ENCODE measurements around the gene UVSSA. TPM values are rescaled to one million over a fixed set of nuclear protein-coding genes. Genes with fewer than 3 reads are reported as not detected.

Gene UVSSA
- total RNA-seq, 6 experiments from 2014 or later = 7.7 to 9.0 (median 8.7) TPM

DNA sequence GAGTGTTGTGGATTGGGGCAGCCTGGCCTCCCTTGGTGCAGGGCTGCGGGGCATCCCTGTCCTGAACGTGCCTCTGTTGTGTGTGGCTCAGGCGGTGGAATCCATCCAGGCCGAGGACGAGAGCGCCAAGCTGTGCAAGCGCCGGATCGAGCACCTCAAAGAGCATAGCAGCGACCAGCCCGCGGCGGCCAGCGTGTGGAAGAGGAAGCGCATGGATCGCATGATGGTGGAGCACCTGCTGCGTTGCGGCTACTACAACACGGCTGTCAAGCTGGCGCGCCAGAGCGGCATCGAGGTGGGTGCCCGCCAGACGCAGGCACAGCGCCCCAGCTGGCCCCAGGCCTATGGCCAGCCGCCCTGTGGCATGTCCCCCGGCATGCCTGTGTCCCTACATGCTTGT, 31.7 kb upstream of the UVSSA start:
- H3K36me3 Mint-ChIP-seq (ENCODE audit: low read depth) = peaks cover 42% of the 10 kb centered on the region
- no peak for DNase-seq
- H3K9me3 Mint-ChIP-seq = no peaks in the 10 kb centered on the region
- no peaks in the 10 kb centered on the region; the same call in 1 of the 2 replicates for H3K27me3 Mint-ChIP-seq (ENCODE audit: insufficient read depth)
- TF ChIP-seq, protein P1, sequence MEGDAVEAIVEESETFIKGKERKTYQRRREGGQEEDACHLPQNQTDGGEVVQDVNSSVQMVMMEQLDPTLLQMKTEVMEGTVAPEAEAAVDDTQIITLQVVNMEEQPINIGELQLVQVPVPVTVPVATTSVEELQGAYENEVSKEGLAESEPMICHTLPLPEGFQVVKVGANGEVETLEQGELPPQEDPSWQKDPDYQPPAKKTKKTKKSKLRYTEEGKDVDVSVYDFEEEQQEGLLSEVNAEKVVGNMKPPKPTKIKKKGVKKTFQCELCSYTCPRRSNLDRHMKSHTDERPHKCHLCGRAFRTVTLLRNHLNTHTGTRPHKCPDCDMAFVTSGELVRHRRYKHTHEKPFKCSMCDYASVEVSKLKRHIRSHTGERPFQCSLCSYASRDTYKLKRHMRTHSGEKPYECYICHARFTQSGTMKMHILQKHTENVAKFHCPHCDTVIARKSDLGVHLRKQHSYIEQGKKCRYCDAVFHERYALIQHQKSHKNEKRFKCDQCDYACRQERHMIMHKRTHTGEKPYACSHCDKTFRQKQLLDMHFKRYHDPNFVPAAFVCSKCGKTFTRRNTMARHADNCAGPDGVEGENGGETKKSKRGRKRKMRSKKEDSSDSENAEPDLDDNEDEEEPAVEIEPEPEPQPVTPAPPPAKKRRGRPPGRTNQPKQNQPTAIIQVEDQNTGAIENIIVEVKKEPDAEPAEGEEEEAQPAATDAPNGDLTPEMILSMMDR (IDR thresholded peaks at IDR 0.05) = no peak
- peaks cover 2% of the 10 kb centered on the region for H3K4me1 Mint-ChIP-seq (ENCODE audit: low read depth)
- H3K27ac Mint-ChIP-seq = no peak overlapping the region
- H3K4me3 Mint-ChIP-seq = no peak overlapping the region

DNA sequence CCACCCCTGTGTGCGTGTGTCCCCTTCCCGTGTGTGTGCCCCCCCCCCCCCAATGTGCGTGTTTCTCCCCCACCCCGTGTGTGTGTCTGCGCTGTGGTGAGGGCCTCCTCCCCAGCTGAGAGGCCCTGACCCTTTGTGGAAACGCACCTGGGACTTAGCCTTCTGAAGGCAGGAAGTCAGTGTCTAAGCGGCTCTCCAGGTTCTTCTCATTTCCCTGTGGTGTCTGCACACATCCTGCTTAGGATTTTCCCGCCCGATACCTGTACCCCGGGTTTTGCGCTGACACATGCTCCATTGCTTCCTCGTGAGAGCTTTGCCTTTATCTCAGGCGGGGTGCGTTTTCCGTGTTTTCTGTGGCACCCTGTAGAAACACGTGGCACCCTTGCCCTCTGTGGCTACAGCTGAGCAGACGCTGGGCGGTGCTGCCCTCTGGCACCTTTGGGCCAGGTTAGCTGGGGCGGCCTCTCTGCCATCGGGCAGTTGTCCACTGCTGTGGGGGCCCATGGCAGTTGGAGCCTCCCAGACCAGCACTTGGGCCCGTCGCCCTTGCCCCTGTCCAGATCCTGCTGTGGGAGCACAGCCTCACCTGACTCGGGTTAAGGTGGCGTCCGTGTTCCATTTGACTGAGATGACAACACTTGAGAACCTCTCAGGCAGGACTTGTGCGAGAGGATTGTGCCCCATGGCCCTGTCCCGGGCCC, 31.0 kb upstream of the UVSSA start:
- Mint-ChIP-seq H3K27me3 (ENCODE audit: insufficient read depth) (no peaks in the 10 kb centered on the region; the same call in 1 of the 2 replicates), H3K4me3 (no peak overlapping the region), H3K4me1 (ENCODE audit: low read depth) (no peaks in the 10 kb centered on the region), H3K27ac (no peak overlapping the region), H3K9me3 (no peaks in the 10 kb centered on the region), H3K36me3 (ENCODE audit: low read depth) (peaks cover 43% of the 10 kb centered on the region)
- DNase-seq = no peak
- TF ChIP-seq, protein P1 (IDR thresholded peaks at IDR 0.05) = no peak

DNA sequence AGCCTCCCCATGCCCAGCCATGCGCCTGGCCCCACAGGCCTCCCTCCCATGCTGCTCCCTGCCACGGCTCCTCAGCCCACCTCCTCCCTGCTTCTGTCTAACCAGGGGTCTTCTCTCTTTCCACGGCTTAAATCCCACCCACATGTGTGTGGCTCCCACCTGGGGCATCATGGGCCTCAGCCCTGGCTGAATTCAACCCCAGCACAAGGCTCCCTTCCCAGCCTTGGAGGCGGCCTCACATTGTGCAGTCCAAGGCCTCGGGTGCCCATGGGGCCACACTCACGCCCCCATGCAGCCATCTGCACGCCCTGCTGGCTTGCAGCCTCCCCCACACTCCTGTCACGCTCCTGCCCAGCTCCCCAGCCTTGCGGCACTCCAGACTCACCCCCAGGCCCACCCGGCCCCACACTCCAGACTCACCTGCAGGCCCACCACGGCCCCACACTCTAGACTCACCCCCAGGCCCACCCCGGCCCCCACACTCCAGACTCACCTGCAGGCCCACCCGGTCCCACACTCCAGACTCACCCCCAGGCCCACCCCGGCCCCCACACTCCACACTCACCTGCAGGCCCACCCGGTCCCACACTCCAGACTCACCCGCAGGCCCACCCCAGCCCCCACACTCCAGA, 30.4 kb upstream of the UVSSA start:
- Mint-ChIP-seq H3K27ac (no peak overlapping the region), H3K27me3 (ENCODE audit: insufficient read depth) (no peaks in the 10 kb centered on the region; the same call in 1 of the 2 replicates), H3K4me1 (ENCODE audit: low read depth) (no peaks in the 10 kb centered on the region), H3K4me3 (no peak overlapping the region), H3K36me3 (ENCODE audit: low read depth) (peaks cover 50% of the 10 kb centered on the region), H3K9me3 (peaks cover 5% of the 10 kb centered on the region)
- DNase-seq = no peak
- TF ChIP-seq, protein P1 (IDR thresholded peaks at IDR 0.05) = no peak

DNA sequence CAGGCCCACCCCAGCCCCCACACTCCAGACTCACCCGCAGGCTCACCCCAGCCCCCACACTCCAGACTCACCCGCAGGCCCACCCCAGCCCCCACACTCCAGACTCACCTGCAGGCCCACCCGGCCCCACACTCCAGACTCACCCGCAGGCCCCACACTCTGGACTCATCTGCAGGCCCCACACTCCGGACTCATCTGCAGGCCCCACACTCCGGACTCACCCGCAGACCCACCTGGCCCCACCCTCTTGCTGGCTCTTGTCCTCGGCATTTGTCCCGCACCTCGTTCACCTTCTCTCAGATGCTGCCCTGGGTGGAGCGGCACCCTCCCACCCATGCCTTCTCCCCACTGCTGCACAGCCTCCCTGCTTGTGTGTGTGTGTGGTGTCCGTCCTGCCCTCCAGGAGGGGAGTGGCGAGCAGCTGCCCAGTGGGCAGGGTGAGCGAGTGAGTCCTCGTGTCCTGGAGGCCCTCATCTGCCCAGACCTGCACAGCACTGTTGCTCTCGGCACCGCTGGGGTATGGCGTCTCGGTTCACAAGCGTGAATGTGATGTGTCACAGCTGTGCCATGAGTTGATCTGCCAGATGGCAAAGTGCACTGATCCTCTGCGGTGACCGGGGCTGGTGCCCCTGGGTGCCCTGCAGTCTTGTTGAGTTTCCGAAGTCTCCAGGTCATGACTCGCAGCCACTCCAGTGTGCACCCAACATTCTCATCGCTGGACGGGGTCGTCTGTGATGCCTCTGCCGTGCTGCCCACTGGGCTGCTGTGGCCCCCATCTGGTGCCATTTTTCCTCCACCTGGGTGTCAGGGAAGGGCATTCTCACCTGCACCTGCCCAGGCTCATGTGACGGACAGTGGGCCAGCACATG, 29.6 kb upstream of the UVSSA start:
- no peak overlapping the region for H3K27ac Mint-ChIP-seq
- no peaks in the 10 kb centered on the region for H3K4me1 Mint-ChIP-seq (ENCODE audit: low read depth)
- H3K27me3 Mint-ChIP-seq (ENCODE audit: insufficient read depth) = no peaks in the 10 kb centered on the region; the same call in 1 of the 2 replicates
- TF ChIP-seq, protein P1 (IDR thresholded peaks at IDR 0.05) = no peak
- no peak for DNase-seq
- H3K4me3 Mint-ChIP-seq = no peak overlapping the region
- H3K36me3 Mint-ChIP-seq (ENCODE audit: low read depth) = peaks cover 48% of the 10 kb centered on the region
- peaks cover 5% of the 10 kb centered on the region for H3K9me3 Mint-ChIP-seq

DNA sequence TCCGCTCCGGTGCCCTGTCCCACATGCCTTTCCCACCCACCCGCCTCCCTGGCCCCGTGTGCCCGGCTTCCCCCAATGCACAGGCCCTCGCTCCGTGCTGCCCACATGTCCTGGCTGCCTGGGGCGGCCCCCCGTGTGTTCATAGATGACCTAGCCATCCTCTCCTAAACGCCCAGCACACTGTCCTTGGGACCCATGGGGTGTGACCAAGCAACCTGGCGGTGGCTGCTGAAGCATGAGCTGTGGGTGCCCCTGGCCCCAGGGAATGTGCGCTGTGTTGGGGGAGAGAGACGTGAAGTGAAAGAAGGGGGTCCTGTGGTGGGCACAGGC, 29.0 kb upstream of the UVSSA start:
- H3K27ac Mint-ChIP-seq = no peak overlapping the region
- H3K36me3 Mint-ChIP-seq (ENCODE audit: low read depth) = peaks cover 42% of the 10 kb centered on the region
- no peaks in the 10 kb centered on the region for H3K4me1 Mint-ChIP-seq (ENCODE audit: low read depth)

More for the DNA sequence above, 29.0 kb upstream of the UVSSA start:
- Mint-ChIP-seq H3K27me3 (ENCODE audit: insufficient read depth) (no peaks in the 10 kb centered on the region; the same call in 1 of the 2 replicates), H3K9me3 (peaks cover 5% of the 10 kb centered on the region), H3K4me3 (no peak overlapping the region)
- TF ChIP-seq, protein P1 (IDR thresholded peaks at IDR 0.05) = no peak
- no peak for DNase-seq

Data from HFFc6 (cell line).